Activated gamma-delta T cell treated with anti-CD3 and anti-CD28 coated beads, Interleukin-2, amount 50 U/mL, for 16 hours (primary cell): ENCODE results near the gene FNDC7.
"Not testable (repeated sequence)": the region's sequence is repeated elsewhere in the genome, so short reads cannot be mapped to it uniquely, and the experiment has no call there.

ENCODE experiments used
- DNase-seq: peaks from one replicate; pipeline ENCODE4 v3.0.0-alpha.2; 2020; ENCODE audit warnings: low read depth

The FNDC7 gene

DNA sequence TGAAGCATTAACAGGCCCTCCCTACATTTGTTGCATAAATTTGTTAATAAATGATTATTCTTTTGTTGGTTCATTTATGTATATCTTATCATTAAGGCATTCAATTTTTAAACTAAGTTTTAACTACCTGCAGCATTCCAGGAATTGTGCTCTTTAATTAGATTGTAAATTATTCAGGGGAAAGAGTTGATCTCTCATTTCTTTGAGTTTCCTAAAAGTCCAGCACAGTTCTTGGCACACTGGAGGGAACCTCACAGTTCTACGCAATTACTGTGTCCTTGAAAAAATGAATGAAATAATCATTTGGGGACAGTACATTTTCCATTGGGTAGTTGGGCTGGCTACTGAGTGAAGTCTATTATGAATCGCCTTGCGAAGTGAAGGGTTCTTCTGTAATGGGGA lies 33.3 kb downstream of the FNDC7 start:
- no peak for DNase-seq

GRCh38 chr1:108746382-108747170 lies 33.9 kb downstream of the FNDC7 start, which contains the start of gene STXBP3:
Gene STXBP3, plus strand, starts transcription at chr1:108746674. Its CDS starts 64 bp downstream, at chr1:108746738.
- peak; percentile 100 for DNase-seq

DNA sequence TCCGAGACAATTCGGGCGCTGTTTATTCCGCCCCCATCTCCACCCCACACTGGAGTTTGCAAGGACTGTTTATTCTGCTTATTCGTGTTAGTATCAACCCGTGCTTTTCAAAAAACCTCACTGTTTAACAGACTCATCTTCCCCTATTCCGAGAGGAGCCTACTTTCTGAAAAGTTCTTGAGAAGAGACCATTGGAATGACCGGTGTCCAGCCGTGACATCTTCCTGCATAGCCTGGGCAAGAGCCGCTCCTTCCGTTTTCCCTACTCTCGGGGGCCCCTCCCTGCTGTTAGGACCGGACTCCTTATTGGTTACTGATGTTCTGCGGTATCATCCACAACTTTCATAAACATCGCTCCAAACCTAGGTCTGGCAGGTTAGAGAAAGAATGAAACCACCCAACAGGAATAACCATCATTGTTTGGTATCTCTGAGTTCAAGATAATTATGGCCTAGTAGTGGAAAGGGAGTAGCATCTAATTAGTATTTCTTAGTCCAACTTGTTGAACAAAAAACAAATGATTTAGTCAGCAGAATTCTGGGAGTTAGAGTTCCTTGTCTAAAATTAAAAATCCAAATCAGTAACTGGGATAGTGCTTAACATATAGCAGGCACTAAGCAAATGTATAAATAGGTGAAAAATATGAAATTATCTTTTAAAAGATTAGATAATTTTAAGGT lies 34.6 kb downstream of the FNDC7 start:
- DNase-seq, result no peak

DNA sequence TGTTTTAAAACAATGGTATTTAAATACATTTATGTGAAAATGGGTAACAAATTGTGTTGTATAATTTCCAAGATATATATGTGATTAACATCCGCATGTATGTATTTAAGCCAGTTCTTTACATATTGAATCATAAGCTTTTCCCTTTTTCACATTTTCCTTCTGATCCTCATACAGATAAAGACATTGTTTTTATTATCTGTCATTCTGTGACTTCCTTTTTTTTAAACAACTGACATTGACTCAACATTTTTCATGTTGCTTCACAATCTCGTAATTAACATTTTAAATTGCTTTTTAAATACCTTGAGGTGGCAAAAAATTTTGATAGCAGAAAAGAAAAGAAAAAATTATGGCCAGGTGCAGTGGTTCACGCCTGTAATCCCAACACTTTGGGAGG lies 35.2 kb downstream of the FNDC7 start:
- DNase-seq, result no peak

DNA sequence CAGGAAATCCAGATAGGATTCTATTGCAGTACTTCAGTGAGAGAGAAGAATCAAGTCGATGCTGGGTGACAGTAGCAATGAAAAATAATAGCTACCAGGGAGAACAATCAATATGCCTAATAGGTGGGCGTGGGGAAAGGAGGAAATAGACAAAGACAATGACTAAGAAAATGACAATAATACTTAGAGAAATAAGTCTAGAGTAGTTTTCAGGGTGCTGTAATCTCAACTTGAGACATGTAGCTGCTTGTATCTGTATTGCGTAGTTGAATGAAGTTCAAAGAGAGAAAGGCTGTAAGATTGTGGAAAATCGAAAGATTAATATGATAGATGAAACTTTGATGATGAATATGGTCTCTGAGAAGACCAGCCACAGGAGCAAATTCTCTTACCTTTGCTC lies 36.4 kb downstream of the FNDC7 start:
- no peak for DNase-seq

DNA sequence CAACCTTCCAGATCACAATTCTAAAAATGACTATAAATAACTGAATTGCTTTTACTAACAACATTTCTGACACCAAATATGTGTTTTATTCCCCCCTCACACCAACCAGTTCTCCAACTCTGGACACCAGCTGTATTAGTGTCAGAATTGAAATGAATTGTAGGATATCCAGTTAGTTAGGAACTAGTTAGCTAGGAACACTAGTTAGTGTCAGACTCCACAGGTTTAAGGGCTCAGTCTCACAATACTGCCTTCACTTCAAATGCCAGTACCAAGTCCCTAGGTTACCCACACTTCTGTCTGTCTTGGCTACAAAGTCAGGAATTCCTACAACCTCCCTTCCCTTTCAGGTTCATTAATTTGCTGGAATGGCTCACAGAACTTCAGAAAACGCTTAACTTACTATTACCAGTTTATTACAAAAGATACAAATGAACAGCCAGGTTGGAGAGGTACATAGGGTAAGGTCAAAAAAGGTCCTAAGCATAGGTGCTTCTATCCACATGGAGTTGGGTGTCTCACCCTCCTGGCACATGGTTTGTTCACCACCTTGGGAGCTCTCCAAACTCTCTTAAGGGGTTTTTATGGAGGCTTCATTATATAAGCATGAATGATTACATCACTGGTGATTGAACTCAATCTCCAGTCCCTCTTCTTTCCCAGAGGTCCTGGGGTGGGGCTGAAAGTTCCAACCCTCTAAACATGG lies 37.9 kb downstream of the FNDC7 start:
- no peak for DNase-seq

DNA sequence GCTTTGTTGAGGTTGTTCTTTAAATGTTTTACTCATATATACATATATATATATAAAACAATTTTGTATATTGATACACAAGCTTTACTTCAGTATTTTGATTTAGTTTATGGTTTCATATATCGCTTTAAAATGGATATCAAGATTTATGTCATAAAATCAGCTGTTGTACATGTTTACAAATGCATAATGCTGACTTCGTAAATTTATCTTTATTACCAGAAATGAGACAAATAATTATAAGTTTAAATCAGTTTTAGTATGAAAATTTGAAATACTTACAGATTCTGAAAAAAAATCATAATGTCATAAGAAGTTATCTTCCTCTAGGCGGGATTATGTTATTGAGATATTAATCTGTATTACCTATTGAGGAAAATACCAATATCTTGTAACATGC lies 40.7 kb downstream of the FNDC7 start:
- DNase-seq, result no peak

GRCh38 chr1:108758796-108759195 lies 46.1 kb downstream of the FNDC7 start:
- no peak for DNase-seq

GRCh38 chr1:108767115-108767514 lies 54.4 kb downstream of the FNDC7 start:
- no peak for DNase-seq

DNA sequence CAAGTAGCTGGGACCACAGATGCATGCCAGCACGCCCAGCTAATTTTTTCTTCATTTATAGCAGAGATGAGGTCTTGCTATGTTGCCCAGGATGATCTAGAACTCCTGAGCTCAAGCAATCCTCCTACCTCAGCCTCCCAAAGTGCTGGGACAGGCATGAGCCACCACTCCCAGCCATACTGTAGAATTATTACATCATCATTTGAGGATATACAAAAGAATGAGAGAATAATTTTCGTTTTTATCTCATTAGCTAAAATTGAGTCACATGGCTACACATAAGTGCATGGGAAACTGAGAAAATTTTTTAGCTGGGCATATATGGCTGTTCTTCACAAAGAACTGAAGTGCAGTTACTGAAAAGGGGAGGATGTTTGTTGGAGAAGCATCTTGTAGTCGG lies 55.0 kb downstream of the FNDC7 start:
- DNase-seq, result no peak

- no peak for DNase-seq
These were observed 65.1 kb downstream of the FNDC7 start for GRCh38 chr1:108777839-108778238.

DNA sequence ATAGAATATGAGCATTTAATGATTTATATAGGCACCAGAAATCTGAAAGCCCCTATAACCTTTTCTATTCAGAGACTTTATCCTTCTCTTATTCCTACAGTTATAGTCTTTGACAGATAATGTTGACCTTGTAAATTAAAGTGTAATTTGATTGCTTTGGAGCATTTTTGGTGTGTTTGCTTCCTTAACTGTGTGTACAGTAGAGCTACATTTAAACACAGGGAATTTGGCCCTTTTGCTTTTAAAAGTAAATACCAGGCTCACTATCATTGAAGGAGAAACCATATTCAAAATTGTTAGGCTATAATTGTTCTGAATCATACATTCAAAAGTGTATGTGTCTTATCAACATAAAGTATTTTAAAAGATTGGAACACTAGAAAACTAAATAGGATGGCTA lies 66.7 kb downstream of the FNDC7 start:
- no peak for DNase-seq

- no peak for DNase-seq
These were observed 68.3 kb downstream of the FNDC7 start for GRCh38 chr1:108780937-108781574.

DNA sequence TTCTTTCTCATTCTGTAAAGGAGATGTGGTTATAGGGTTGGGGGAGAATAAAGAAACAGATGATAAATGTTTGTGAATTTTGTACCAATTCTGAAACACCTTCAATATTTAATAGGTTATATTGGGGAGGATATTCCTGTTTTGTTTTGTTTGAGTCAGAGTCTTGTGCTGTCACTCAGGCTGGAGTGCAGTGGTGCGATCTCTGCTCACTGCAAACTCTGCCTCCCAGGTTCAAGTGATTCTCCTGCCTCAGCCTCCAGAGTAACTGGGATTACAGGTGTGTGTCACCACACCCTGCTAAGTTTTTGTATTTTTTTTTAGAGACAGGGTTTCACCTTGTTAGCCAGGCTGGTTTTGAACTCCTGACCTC lies 68.9 kb downstream of the FNDC7 start:
- DNase-seq, result not testable (repeated sequence)

- no peak for DNase-seq
These were observed 72.6 kb downstream of the FNDC7 start for GRCh38 chr1:108785264-108785663.

GRCh38 chr1:108785880-108786279 lies 73.2 kb downstream of the FNDC7 start:
- DNase-seq, result no peak

DNA sequence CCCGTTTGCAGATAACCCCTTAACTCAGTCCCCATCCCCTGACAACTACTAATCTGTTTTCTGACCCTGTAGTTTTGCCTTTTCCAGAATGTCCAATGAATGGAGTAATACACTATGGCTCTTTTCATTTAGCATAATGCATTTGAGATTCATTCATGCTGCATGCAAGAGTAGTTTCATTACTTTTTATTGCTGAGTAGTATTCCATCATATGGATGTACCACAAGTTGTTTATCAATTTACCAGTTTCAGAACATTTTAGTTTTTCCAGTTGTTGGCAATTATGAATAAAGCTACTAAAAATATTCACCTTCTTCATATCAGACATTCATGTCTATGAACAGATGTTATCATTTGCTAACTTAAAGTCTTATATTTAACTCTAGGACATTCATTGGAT lies 79.1 kb downstream of the FNDC7 start:
- no peak for DNase-seq
